Activated CD4-positive, alpha-beta T cell treated with anti-CD3 and anti-CD28 coated beads for 36 hours (primary cell): ENCODE measurements around the gene NCR3LG1. TPM values are rescaled to one million over a fixed set of nuclear protein-coding genes. Genes with fewer than 3 reads are reported as not detected.

ENCODE experiments used
- ATAC-seq: fragments of 200-7000 bp; cut with Tn5 transposase; one replicate; pipeline ENCODE4 v1.10.0; 2021; ENCODE audit warnings: mild to moderate bottlenecking, moderate library complexity
- CTCF ChIA-PET: fragments of 350-600 bp; sonication (Branson Sonifier 250); formaldehyde crosslinking; loops from one replicate; lab custom pipeline; 2021; ENCODE audit warnings: antibody characterized with exemption; lab: Charles Lee
- POLR2A ChIA-PET: fragments of 350-600 bp; sonication (Branson Sonifier 250); formaldehyde crosslinking; loops from one replicate; lab custom pipeline; 2021; ENCODE audit warnings: antibody characterized with exemption, inconsistent platforms; lab: Charles Lee
- DNase-seq: peaks from one replicate; pipeline ENCODE4 v3.0.0-alpha.2; 2020
- H3K27ac Mint-ChIP-seq: one replicate; pipeline ENCODE4 v1.8.0; 2021; ENCODE audit warnings: mixed read lengths
- H3K27me3 Mint-ChIP-seq: one replicate; pipeline ENCODE4 v1.8.0; 2021; ENCODE audit warnings: mixed read lengths
- H3K36me3 Mint-ChIP-seq: one replicate; pipeline ENCODE4 v1.8.0; 2021; ENCODE audit warnings: low read depth, mixed read lengths
- H3K4me1 Mint-ChIP-seq: one replicate; pipeline ENCODE4 v1.8.0; 2021; ENCODE audit warnings: mixed read lengths
- H3K4me3 Mint-ChIP-seq: one replicate; pipeline ENCODE4 v1.8.0; 2021; ENCODE audit warnings: mild to moderate bottlenecking, moderate library complexity, mixed read lengths
- H3K9me3 Mint-ChIP-seq: one replicate; pipeline ENCODE4 v1.8.0; 2021; ENCODE audit warnings: low read depth, mixed read lengths
- intact Hi-C, 2 experiments: fragments of 100-400 bp; cut with DNase I in 1 of 2; cut with micrococcal nuclease in 1 of 2; formaldehyde crosslinking; loops; one replicate each; pipeline versions ENCODE4 v1.14.2 to v1.15.1; 2022 to 2024; cut with DNase I, micrococcal nuclease
- total RNA-seq, 2 experiments: library from RNA; stranded (reverse); gene quantifications; one replicate each; pipeline ENCODE4 v1.2.3, GENCODE V29; 2021

NCR3LG1 gene, protein sequence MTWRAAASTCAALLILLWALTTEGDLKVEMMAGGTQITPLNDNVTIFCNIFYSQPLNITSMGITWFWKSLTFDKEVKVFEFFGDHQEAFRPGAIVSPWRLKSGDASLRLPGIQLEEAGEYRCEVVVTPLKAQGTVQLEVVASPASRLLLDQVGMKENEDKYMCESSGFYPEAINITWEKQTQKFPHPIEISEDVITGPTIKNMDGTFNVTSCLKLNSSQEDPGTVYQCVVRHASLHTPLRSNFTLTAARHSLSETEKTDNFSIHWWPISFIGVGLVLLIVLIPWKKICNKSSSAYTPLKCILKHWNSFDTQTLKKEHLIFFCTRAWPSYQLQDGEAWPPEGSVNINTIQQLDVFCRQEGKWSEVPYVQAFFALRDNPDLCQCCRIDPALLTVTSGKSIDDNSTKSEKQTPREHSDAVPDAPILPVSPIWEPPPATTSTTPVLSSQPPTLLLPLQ
- total RNA-seq, result under 1 TPM; 0.80 to 0.86 TPM

DNA sequence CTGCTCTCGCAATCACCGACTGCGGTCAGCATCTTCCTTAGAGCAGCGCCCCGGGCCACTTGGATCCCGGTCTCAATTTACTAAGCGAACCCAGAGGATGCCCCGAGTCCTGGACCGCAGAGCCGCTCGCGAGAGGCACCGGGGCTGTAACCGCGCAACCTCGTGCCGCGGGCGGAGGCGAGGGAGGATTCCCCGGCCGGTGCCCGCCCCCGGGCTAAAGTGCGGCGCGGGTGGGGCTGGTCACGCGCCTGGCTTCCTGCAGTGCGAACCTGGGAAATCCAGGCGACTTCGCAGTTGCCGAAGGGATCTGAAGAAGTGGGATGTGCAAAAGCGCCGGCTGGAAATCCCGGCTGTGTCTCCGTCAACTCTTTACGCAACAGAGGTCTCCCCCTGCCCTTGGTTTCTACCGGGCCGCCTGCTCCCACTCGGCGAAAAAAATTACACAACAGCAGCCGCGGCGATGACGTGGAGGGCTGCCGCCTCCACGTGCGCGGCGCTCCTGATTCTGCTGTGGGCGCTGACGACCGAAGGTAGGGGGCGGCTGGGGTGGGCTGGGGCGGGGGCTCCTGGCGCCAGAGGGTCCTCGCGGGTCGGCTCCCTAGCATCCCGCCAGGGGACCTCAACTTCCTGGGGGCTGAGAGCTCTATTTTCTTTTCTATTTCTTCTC is at the start of gene NCR3LG1:
TSS of gene NCR3LG1 (plus strand) at position 291 of the 667 bp plus-strand sequence. CDS start at position 461, 170 bp downstream.
- peaks cover 35% of the 10 kb centered on the region for H3K4me1 Mint-ChIP-seq
- CTCF ChIA-PET, result interaction anchor here (1.0 kb wide), 1 partner anchor 122 kb away, joined by 9 read pairs; no protein-coding TSS in a partner anchor

DNA sequence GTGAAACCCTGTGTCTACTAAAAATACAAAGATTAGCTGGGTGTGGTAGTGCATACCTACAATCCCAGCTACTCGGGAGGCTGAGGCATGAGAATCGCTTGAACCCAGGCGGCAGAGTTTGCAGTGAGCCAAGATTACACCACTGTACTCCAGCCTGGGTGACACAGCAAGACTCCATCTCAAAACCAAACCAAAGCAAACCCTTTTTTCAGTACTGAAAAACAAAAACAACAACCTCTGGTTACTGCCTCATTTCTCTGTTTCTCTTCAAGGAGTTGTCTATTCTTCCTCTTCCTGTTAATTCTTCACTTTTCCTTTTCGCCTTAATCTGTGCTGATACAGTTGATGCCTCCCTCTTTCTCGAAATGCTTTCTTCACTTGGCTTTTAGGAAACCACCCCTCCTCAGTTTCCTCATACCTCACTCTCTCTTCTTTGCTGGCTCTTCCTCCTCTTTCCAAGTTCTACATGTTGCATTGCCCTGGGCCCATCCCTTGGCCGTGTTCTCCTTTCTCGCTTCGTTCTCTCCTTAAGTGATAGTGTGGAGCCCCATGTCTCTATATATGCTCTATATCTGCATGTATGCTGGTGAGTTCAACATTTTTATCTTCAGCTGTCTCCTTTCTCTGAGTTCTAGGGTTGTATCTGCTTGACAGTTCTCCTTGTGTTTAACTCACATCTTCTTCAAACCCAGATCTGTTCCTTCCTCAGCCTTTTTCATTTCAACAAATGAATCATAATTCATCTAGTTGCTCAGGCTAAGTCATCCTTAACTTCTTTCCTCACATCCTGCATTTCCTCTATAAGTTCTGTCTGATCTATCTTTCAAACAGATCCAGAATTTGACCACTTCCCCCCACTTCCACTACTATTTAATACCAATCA is 38.0 kb upstream of the NCR3LG1 start:
- no peak for ATAC-seq
- no peak overlapping the region for H3K27ac Mint-ChIP-seq

More for the DNA sequence above, at the start of gene NCR3LG1:
- intact Hi-C loops, result loop anchor here (1.0 to 5.0 kb wide), 11 partner anchors 38 to 1031 kb away; partner anchors contain the start of genes C11orf58 (in 1 of the 2), NUCB2 (in 1 of the 2), PIK3C2A (in 1 of the 2) and RPS13 (in 1 of the 2)
- H3K36me3 Mint-ChIP-seq, result peaks cover 3% of the 10 kb centered on the region
- H3K27ac Mint-ChIP-seq, result peak within 1 kb of the TSS; percentile 76
- peaks cover 3% of the 10 kb centered on the region for H3K9me3 Mint-ChIP-seq
- POLR2A ChIA-PET, result no interaction called here
- H3K4me3 Mint-ChIP-seq, result peak within 1 kb of the TSS; percentile 77
- peaks cover 11% of the 10 kb centered on the region for H3K27me3 Mint-ChIP-seq
- ATAC-seq (peak; percentile 34), DNase-seq (peak; percentile 72)

DNA sequence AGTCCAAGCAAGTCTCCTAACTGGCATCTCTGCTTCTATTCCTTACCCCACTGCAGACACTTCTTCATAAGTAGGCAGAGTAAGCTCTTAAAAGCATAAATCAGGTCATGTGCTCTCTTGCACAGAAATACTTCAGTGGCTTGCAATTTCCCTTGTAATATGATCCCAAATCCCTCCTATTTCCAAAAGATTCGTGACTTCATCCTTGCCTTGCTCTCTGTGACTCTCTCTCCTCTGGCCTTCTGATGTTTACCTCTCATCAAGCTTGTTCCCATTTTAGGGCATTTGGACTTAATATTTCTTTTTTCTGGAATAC is 37.4 kb upstream of the NCR3LG1 start:
- H3K27me3 Mint-ChIP-seq, result no peaks in the 10 kb centered on the region
- POLR2A ChIA-PET, result interaction anchor here (0.6 kb wide), 1 partner anchor 50 kb away, joined by 3 read pairs; no protein-coding TSS in a partner anchor

More for the DNA sequence above, 38.0 kb upstream of the NCR3LG1 start:
- no peak for DNase-seq
- intact Hi-C loops, result no loop called here
- no peaks in the 10 kb centered on the region for H3K4me1 Mint-ChIP-seq
- ChIA-PET POLR2A (no interaction called here), CTCF (interaction anchor here (0.7 kb wide), 1 partner anchor 484 kb away, joined by 3 read pairs; no protein-coding TSS in a partner anchor)
- H3K4me3 Mint-ChIP-seq, result no peak overlapping the region
- peaks cover 13% of the 10 kb centered on the region for H3K36me3 Mint-ChIP-seq
- no peaks in the 10 kb centered on the region for H3K27me3 Mint-ChIP-seq
- no peaks in the 10 kb centered on the region for H3K9me3 Mint-ChIP-seq

DNA sequence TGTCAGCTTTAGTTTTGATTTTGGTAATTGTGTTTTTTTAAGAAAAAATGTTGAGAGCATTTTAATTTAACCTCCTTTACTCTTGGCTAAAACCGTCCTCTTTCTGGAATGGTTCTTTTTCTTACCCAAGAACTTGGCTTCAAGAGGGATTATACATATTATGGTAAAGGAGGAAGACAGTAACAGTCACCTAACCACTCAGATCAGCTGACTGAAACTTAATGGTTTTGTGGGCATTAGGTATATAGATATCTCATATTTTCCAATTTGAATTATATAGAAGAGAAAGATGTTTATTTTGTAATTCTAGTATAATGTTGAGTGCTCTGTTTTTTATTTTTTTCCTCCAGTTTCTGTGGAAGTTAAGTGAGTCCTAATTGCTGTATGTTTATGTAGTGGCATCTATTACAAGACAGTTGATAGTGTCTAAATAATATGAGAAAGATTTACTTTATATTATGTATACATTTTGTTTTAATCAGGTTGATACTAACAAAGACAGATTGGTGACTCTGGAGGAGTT is 36.6 kb upstream of the NCR3LG1 start:
- ChIA-PET CTCF (interaction anchor here (0.7 kb wide), 1 partner anchor 13 kb away, joined by 3 read pairs; no protein-coding TSS in a partner anchor), POLR2A (interaction anchor here (0.6 kb wide), 1 partner anchor 51 kb away, joined by 3 read pairs; no protein-coding TSS in a partner anchor)
- Mint-ChIP-seq H3K4me3 (no peak overlapping the region), H3K4me1 (no peaks in the 10 kb centered on the region), H3K36me3 (peaks cover 20% of the 10 kb centered on the region), H3K27ac (no peak overlapping the region), H3K27me3 (no peaks in the 10 kb centered on the region), H3K9me3 (no peaks in the 10 kb centered on the region)
- DNase-seq (no peak), ATAC-seq (no peak)
- intact Hi-C loops, result no loop called here

More for the DNA sequence above, 37.4 kb upstream of the NCR3LG1 start:
- DNase-seq (no peak), ATAC-seq (no peak)
- Mint-ChIP-seq H3K36me3 (peaks cover 16% of the 10 kb centered on the region), H3K4me3 (no peak overlapping the region), H3K9me3 (no peaks in the 10 kb centered on the region), H3K4me1 (no peaks in the 10 kb centered on the region), H3K27ac (no peak overlapping the region)
- CTCF ChIA-PET, result interaction anchor here (0.7 kb wide), 1 partner anchor 485 kb away, joined by 3 read pairs; no protein-coding TSS in a partner anchor
- intact Hi-C loops, result no loop called here

DNA sequence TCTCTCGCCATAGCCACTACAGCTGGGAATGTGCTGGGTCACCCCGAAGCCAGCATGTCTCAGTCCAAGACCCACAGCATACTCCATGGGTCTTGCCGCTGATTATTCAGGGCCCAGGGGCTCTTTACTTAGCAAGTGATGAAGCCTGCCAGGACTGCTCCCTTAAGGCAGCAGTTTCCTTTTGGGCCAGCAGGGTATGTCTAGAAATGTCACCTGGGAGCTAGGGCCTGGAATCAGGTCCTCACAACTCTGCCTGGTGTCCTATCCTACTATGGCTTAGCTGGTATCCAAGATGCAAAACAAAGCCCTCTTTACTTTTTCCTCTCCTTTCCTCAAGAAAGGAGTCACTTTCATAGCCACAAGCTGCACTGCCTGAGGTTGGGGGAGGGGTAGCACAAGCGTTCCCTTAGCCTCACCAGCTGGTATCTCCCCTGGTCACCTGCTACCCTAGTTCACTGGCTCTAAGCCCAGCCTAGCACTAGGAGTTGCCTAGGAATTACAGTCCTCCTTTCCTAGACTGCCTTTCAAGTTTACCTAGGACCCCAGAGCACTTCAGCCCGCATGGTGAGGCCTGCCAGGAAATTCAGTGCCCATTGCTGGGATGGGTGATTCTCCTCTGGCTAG is 22.6 kb upstream of the NCR3LG1 start:
- CTCF ChIA-PET, result interaction anchor here (0.7 to 1.4 kb wide), 4 partner anchors 16 to 263 kb away, joined by 3 to 5 read pairs (median 3); no protein-coding TSS in a partner anchor
- H3K9me3 Mint-ChIP-seq, result no peaks in the 10 kb centered on the region

DNA sequence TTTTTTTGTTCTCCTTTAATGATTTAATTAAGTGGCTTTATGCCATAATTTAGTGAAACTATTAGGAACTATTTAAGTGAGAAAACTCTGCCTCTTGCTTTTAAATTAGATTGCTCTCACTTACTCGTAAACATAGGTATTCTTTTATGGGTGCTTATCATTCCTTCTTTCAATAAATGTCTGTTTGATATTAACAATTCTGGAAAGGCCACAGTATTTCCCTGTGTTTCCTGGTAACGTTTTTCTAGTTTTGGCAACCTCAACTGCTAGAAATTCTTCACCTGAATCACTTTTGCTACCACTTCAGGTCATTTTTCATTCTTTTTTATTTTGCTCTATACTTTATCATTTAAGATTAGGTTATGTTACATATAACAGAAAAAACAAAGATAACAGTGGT is 19.9 kb upstream of the NCR3LG1 start:
- peaks cover 8% of the 10 kb centered on the region for H3K36me3 Mint-ChIP-seq

More for the DNA sequence above, 22.6 kb upstream of the NCR3LG1 start:
- H3K27ac Mint-ChIP-seq, result no peak overlapping the region
- ATAC-seq, result no peak
- H3K36me3 Mint-ChIP-seq, result peaks cover 16% of the 10 kb centered on the region
- peaks cover 5% of the 10 kb centered on the region for H3K4me1 Mint-ChIP-seq
- POLR2A ChIA-PET, result no interaction called here
- DNase-seq, result no peak
- H3K4me3 Mint-ChIP-seq, result no peak overlapping the region
- intact Hi-C loops, result no loop called here
- no peaks in the 10 kb centered on the region for H3K27me3 Mint-ChIP-seq

DNA sequence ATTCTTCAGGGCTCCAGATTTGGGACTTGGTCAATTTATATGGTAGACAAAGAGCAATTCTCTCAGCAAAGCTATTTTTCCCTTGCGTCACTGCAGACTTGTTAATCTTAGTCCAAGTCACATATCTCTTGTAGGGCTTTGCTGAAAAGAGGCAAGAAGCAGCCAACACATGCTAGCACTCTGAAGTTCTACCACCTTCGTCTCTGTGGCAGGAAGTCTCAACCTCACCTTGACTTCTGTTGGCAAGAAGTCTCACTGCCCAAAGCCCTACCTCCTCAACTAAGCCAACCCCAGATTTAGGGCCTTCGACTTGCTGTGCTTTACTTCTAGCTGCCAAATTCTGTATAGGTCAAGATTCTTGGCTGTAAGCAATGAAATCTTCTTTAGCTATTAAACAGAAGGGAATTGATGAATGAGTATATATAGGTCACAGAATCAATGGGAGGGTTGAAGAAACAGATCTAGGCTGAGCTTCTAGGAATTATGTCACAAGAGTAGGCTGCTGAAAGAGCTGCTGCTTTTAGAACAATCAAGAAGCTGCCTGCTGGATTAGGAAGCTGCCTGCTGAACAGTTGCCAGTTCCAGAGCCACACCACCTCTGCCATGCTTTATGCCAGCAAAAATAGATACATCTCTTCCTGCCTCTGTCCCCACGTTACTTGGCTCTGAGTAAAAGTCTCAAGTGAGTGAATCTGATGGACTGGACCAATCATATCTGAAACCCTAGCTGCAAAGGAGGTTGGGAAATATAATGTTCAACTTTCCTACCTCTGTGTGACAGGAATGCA is 17.6 kb upstream of the NCR3LG1 start:
- ChIA-PET POLR2A (interaction anchor here (1.1 kb wide), 1 partner anchor 15 kb away, joined by 3 read pairs; no protein-coding TSS in a partner anchor), CTCF (interaction anchor here (0.5 to 1.3 kb wide), 9 partner anchors 11 to 413 kb away, joined by 3 to 5 read pairs (median 4); no protein-coding TSS in a partner anchor)
- ATAC-seq (no peak), DNase-seq (no peak)
- peaks cover 6% of the 10 kb centered on the region for H3K4me1 Mint-ChIP-seq
- no peak overlapping the region for H3K27ac Mint-ChIP-seq
- intact Hi-C loops, result no loop called here
- H3K4me3 Mint-ChIP-seq, result no peak overlapping the region
- peaks cover 9% of the 10 kb centered on the region for H3K36me3 Mint-ChIP-seq
- no peaks in the 10 kb centered on the region for H3K9me3 Mint-ChIP-seq
- no peaks in the 10 kb centered on the region for H3K27me3 Mint-ChIP-seq

More for the DNA sequence above, 19.9 kb upstream of the NCR3LG1 start:
- Mint-ChIP-seq H3K4me3 (no peak overlapping the region), H3K9me3 (no peaks in the 10 kb centered on the region), H3K4me1 (peaks cover 6% of the 10 kb centered on the region), H3K27me3 (no peaks in the 10 kb centered on the region), H3K27ac (no peak overlapping the region)
- CTCF ChIA-PET, result interaction anchor here (1.0 kb wide), 1 partner anchor 172 kb away, joined by 3 read pairs; no protein-coding TSS in a partner anchor
- DNase-seq (no peak), ATAC-seq (no peak)
- intact Hi-C loops, result no loop called here
- POLR2A ChIA-PET, result no interaction called here

DNA sequence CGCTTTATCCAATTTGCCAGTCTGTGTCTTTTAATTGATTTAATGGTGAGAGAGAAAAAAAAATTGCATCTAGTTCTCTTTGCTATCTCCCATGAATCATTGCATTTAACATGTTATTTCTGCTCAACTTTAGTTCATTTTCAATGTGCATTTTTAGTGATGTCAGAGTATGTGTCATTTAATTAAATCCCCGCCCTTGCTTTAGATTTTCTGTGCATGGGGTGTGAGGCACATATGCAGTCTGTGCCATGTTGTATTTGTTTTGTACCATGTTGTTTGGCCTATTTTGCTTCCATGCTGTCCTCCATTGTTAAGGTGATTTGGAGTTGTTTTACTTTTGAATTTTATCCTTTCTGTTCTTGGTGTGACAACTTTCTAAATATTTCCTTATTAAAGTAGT is 8.3 kb upstream of the NCR3LG1 start:
- H3K27me3 Mint-ChIP-seq, result no peaks in the 10 kb centered on the region
- POLR2A ChIA-PET, result no interaction called here
- no peaks in the 10 kb centered on the region for H3K9me3 Mint-ChIP-seq
- H3K4me3 Mint-ChIP-seq, result no peak overlapping the region
- H3K36me3 Mint-ChIP-seq, result peaks cover 3% of the 10 kb centered on the region
- CTCF ChIA-PET, result interaction anchor here (2.6 kb wide), 1 partner anchor 11 kb away, joined by 14 read pairs; no protein-coding TSS in a partner anchor
- intact Hi-C loops, result no loop called here
- no peak overlapping the region for H3K27ac Mint-ChIP-seq
- no peak for DNase-seq
- peaks cover 15% of the 10 kb centered on the region for H3K4me1 Mint-ChIP-seq
- ATAC-seq, result no peak

DNA sequence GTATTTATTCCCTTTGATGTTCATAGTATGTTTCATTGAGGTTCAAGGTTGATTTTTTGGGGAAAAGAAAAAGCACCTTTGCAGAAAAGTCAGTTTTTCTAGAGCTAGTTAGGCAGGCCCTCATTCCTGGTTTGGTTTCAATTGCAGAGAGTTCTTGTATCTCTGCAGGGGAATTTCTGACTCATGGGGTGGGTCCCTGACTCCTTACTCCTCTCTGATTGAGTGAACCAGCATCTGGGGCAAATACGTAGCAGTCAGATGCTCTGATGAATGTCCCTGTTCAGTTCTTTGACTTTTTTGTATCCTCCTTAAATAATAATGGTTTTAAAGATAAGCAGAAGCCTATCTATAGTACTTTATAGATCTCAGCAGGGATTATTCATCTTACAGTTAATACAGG is 7.7 kb upstream of the NCR3LG1 start:
- ATAC-seq (peak; percentile 99), DNase-seq (peak; percentile 80)
- POLR2A ChIA-PET, result no interaction called here
- peaks cover 15% of the 10 kb centered on the region for H3K4me1 Mint-ChIP-seq
- H3K27ac Mint-ChIP-seq, result no peak overlapping the region
- H3K36me3 Mint-ChIP-seq, result peaks cover 3% of the 10 kb centered on the region
- H3K27me3 Mint-ChIP-seq, result no peaks in the 10 kb centered on the region
- H3K9me3 Mint-ChIP-seq, result no peaks in the 10 kb centered on the region
- CTCF ChIA-PET, result interaction anchor here (1.4 to 2.6 kb wide), 3 partner anchors 10 to 43 kb away, joined by 3 to 14 read pairs (median 5); no protein-coding TSS in a partner anchor
- intact Hi-C loops, result no loop called here
- no peak overlapping the region for H3K4me3 Mint-ChIP-seq
